Gastroesophageal sphincter (tissue), 3 donors: Measurements from ENCODE around the gene RSKR.
A peak's percentile ranks its signal among the peaks of the same experiment; 100 is the strongest.

Experiments used
- POLR2A ChIP-seq, 2 donors: fragments of 450-650 bp; IDR thresholded peaks; one replicate each; pipeline ENCODE4 v1.6.1; 2017; ENCODE audit warnings: antibody characterized with exemption in 2 of 2, mild to moderate bottlenecking in 2 of 2, moderate library complexity in 1 of 2
- POLR2AphosphoS5 ChIP-seq: sonication (generic); formaldehyde crosslinking; IDR thresholded peaks from one replicate; pipeline ENCODE4 v1.6.1; 2017; ENCODE audit warnings: antibody characterized with exemption
- TF ChIP-seq, protein P1 (sequence below), 4 experiments: fragments of 200-600 bp in 2 of 4; fragments of 450-650 bp in 2 of 4; sonication (generic) in 1 of 4; IDR thresholded peaks; one replicate each; pipeline ENCODE4 v1.5.1; 2017 to 2019; ENCODE audit warnings: antibody characterized with exemption in 4 of 4, mild to moderate bottlenecking in 2 of 4, moderate library complexity in 2 of 4

GRCh38 chr17:28598799-28599310, 15.1 kb downstream of the RSKR start, which contains the start of gene SPAG5:
- TF ChIP-seq, protein P1, sequence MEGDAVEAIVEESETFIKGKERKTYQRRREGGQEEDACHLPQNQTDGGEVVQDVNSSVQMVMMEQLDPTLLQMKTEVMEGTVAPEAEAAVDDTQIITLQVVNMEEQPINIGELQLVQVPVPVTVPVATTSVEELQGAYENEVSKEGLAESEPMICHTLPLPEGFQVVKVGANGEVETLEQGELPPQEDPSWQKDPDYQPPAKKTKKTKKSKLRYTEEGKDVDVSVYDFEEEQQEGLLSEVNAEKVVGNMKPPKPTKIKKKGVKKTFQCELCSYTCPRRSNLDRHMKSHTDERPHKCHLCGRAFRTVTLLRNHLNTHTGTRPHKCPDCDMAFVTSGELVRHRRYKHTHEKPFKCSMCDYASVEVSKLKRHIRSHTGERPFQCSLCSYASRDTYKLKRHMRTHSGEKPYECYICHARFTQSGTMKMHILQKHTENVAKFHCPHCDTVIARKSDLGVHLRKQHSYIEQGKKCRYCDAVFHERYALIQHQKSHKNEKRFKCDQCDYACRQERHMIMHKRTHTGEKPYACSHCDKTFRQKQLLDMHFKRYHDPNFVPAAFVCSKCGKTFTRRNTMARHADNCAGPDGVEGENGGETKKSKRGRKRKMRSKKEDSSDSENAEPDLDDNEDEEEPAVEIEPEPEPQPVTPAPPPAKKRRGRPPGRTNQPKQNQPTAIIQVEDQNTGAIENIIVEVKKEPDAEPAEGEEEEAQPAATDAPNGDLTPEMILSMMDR (IDR thresholded peaks at IDR 0.05): no peak
- peak; percentile 97 for TF ChIP-seq POLR2AphosphoS5
- TF ChIP-seq POLR2A (IDR thresholded peaks at IDR 0.05): peak; percentile 88 to 91
